GM19239 (cell line): Measurements from ENCODE around the gene AMZ1.
"Not testable (repeated sequence)": the region's sequence is repeated elsewhere in the genome, so short reads cannot be mapped to it uniquely, and the experiment has no call there.

Experiments used
- DNase-seq: peaks from one replicate; pipeline ENCODE4 v3.0.0; 2011; ENCODE audit warnings: low spot score; ENCODE audit not compliant: insufficient read length
- FAIRE-seq: peaks from 2 replicates; lab custom pipeline; 2011; peaks lifted over from hg19 to GRCh38; lab: Jason Lieb, UNC

The AMZ1 gene

DNA sequence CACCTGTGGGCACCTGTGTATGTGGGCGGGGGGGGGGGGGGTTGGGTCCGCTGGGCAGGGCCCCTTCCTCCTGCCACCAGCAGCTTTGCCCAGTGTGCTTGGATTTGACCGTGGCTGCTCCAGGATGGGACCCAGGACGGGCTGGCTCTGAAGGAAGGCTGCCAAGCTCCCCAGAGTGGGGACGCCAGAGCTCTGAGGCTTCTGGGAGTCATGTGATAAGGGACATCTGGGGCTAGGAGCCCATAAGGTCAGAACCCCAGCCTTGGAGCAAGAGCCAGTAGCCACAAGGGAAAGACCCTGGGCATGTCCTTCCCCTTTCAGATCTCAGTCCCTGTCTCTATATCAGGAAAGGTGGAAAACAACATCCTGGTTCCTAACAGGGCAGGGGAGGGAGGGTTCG, 21.8 kb upstream of the AMZ1 start:
- FAIRE-seq (no peak), DNase-seq (no peak)

DNA sequence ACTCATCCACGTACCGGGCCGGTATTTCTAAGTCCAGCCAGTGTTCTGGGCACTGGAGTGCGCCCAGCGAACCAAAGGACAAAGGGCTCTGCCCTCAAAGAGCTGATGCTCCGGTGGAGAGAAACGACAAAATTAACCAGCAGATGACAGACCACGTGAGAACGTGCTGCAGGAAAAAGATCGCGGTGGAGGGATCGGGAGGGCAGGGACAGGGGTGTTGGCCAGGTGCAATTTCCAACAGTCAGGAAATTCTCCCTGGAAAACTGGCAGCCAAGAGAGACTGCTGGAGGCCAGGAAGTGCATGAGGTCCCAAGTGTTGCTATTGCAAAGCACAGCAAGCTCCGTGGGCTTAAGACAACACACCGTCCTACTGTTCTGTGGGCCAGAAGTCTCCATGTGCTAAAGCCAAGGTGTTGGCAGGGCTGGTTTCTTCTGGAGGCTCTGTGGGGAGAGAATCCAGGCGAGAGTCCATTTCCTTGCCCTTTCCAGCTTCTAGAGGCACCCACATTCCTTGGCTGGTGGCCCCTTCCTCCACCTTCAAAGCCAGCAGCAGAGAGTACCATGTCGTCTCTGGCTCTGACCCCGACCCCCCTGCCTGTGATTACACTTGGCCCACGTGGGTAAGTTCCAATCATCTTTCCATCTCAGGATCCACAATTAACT, 21.3 kb upstream of the AMZ1 start:
- FAIRE-seq (no peak), DNase-seq (no peak)

DNA sequence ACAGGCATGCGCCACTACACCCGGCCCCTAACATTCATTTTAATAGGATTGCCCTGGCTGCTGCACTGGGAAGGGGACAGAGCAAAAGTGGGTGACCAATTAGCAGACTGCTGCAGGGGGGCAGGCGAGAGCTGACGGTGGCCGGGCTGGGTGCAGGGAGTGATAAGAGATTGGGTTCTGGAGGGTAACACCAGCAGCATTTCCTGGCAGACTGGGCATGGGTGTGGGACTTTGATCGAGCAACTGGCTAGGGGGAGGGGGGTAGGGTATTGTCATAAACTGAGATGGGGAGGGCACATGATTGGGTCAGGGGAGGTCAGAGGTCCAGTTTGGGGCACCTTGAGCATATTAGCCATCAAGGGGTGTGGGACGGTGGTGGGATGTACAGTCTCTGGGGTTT, 20.2 kb upstream of the AMZ1 start:
- no peak for FAIRE-seq
- DNase-seq, result no peak

DNA sequence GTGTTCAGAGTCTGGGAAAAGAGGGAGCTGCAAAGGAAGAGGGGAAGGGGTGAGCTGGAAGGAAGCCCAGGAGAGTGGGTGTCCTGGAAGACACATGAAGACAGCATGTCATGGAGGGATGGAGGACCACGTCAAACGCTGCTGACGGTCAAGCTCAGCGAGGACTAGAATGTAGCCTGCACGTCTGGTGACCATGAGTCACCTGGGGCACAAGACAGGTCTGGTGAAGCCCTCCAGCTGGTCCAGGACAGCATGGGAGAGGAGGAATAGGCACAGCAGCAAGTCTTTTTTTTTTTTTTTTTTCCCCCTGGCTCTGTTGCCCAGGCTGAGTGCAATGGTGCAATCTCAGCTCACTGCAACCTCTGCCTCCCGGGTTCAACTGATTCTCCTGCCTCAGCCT, 19.6 kb upstream of the AMZ1 start:
- no peak for DNase-seq

DNA sequence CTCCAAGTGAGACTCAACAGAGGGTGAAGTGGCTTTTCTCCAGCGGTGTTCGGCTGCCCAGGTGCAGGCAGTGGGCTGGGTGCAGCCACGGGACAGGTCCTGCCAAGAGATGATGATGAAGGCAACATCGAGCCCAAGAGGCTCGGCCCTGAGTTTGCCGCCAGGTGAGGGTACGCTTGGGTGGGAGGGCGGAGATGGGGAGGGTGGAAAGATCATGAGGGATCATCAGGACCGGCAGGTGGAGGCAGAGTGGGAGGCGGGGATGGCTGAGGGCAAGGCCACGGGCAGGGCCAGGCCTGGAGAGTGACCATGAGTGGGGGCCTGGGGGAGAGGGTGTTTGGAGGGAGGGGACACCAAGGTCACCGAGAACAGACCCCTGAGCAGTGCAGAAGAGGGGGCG, 17.8 kb upstream of the AMZ1 start:
- FAIRE-seq, result no peak
- DNase-seq, result no peak

More for the DNA sequence above, 19.6 kb upstream of the AMZ1 start:
- no peak for FAIRE-seq

DNA sequence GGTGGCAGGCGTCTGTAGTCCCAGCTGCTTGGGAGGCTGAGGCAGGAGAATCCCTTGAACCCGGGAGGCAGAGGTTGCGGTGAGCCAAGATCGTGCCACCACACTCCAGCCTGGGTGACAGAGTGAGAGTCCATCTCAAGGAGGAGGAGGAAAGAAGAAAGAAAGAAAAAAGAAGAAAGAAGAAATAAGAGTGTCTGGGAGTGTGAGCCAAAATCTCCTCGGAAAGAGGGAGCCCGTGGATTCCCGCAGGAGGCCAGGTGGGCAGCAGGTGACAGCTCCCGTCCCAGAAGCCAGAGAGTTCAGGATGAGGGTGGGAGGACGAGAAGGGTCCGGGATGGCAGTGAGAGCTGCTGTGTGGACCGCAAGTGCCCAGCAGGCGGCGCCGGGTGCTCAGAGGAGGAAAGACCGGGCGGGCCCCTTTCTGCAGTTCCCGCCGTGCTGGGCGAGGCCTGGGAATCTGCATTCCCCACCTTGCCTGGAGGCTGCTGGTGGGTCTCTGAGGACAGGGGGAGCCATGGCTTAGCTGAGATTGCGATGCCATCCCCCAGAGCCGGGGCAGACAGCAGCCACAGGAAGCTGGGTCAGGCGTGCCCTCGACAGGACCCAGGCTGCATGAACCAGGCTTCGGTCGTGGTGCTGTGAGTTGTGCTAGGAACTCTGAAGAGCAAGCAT, 17.1 kb upstream of the AMZ1 start:
- FAIRE-seq, result no peak
- peak; percentile 83 for DNase-seq

DNA sequence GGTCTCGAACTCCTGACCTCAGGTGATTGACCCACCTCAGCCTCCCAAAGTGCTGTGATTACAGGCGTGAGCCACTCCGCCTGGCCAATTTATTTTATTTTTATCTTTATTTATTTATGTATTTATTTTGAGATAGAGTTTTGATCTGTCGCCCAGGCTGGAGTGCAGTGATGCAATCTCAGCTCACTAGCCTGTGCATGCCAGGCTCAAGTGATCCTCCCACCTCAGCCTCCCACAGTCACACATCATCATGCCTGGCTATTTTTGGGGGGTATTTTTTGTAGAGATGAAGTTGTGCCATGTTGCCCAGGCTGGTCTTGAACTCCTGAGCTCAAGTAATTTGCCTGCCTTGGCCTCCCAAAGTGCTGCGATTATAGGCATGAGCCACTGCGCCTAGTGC, 14.8 kb upstream of the AMZ1 start:
- not testable (repeated sequence) for DNase-seq

DNA sequence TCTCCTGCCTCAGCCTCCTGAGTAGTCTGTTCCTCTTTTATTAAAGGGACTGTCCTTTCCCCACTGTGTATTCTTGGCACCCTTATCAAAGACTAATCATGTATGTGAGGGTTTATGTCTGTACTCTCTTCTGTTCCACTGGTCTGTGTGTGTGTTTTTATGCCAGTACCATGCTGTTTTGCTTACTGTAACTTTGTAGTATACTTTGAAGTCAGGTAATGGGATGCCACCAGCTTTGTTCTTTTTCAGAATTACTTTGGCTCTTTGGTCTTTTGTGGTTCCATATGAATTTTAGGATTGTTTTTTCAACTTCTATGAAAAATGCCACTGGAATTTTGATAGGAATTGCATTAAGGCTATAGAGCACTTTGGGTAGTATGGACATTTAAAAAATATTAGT, 14.1 kb upstream of the AMZ1 start:
- DNase-seq (no peak), FAIRE-seq (no peak)

More for the DNA sequence above, 14.8 kb upstream of the AMZ1 start:
- FAIRE-seq, result not testable (repeated sequence)

DNA sequence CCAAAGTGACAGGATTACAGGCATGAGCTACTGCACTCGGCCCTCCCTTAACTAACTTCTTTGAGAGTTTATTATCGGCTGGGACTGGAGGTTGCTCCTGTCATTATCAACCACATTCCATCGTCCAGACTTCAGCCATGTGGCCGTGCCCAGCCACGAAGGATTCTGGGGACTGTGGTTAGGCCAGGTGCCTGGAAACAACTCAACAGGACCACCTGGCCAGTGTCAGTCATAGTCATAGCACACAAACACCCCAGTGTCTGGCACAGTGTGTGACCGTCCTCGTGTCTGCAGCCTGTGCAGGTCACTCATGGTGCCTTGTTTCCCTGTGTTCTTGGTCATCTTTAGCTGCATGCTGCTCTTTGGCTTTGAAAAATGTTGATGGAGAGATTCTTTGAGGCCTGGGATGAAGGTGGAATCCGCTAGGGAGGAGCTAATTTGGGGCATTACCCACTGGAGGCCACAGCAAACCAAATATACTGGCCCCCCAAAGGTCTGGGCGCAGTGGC, 12.7 kb upstream of the AMZ1 start:
- FAIRE-seq, result no peak

DNA sequence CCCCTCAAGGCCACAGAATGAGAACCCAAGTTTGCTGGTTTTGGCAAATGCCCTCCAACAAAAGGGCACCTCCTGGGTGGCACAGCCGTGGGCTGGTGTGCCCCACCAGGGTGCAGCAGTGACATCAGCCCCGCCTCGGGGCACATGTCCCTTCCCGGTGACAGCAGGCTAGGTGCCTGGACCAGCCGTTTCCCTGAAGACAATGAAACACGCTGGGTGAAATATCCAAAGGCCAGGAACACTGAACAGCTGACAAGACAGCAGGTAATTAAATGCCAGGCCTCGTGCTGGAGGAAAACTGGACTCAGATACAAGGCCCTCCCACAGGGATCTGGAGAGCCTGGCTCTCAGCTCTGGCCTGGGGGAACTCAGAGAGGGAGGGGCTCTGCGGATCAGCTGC, 11.4 kb upstream of the AMZ1 start:
- not testable (repeated sequence) for FAIRE-seq, DNase-seq

More for the DNA sequence above, 12.7 kb upstream of the AMZ1 start:
- no peak for DNase-seq

DNA sequence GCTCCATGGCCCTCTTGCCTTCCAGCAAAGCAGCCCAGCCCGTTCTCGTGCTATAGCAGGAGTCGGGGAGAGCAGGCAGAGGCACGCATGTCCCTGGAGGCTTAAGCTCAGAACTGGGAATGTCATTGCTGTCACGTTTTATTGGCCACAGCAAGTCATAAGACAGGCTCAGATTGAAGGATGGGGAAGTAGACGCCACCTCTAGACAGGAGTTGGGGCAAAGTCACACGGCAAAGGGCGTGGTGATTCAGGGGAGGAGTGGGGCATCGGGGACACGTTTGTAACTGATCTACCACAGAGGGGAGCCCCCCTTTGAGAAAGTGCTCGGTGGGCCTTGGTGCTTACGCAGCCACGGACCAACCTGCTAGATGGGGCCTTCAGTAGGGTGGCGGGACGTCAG, 9.5 kb upstream of the AMZ1 start:
- not testable (repeated sequence) for DNase-seq, FAIRE-seq

DNA sequence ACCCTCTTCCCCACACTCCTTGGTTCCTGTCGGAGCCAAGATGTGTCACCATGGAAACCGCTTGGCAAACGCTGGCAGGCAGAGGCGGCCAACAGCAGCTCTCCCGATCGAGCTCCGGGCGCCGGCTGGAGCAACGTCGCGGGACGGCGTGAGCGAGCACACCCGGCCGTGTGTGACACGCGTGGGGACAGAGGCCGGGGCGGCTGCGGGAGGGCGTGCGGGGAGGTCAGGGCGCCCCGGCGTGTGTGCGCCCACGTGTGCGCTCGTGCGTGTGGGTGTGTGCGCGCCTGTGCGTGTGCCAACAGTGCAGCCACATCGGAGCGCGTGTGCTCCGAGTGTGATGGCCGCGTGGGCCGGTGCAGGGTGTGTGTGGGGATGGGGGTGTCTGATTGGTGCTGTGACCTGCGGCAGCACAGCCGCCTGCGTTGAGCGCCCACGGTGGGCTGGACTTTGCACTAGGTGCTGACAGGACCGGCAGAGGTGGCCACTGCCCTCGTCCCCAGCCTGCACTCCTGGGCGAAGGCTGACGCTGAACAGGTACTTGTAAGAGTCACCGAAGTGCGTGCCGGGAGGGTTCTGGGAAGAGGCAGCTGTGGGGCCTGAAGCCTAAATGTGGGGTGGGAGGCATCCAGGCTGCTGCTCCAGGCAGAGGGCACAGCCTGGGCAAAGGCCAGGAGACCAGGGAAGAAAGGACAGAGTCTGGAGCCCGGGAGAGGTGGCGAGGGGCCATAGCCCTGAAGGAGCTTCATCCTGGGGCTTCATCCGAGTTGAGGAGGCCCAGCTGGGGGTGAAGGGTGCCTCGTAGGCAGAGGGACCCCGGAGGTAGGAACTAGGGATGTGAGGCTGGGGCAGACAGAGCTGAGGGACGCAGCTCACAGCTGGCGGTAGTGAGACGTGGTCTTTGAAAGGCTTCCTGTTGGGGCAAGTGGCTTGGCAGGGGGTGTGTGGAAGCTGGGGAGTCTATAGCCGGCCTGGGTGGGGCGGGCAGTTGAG, 8.6 kb upstream of the AMZ1 start:
- not testable (repeated sequence) for DNase-seq, FAIRE-seq

DNA sequence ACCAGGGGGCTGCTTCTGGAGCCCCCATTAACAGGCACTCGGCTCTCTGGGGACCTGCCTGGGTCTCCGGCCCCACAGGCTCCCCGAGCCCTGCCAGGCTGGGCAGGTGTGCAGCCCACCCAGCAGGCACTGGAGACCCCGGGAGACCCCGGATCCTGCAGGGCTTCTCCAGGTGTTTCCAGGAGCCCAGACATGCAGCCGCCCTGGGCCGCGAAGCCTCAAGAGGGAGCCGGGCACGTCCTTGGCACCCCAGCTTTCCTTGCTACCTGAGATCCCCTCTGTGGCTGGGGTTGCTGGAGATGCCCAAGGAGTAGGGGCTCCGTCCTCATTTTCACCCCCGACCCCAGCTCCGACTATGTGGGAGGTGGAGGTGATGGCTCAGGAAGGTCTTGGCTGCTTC, 7.7 kb upstream of the AMZ1 start:
- no peak for DNase-seq
- FAIRE-seq, result no peak

DNA sequence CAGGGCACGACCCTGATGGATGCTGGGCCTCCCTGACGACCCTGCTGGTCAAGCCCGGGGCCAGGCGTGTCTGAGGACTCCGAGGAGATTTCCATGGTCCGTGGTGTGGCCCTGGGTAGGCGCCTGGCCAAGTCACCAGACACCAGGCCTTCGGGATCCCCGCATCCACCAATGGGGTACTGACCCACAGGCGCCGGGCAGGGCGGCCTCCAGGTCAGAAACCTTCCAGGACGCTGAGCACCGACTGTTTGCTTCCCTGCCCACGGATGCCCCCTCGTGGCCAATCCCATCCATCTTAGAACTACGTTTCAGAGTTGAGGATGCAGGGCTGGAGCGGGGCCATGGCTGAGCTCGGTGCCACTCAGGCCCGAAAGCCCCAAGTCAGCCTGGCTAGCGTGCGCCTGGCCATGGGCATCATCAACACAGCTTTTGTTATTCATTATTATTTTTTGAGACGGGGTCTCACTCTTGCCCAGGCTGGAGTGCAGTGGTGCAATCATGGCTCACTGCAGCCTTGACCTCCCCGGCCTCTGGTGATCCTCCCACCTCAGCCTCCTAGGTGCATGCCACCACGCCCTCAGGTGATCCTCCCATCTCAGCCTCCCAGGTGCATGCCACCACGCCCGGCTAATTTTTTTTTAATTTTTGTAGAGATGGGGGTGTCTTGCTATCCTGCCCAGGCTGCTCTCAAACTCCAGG, 7.1 kb upstream of the AMZ1 start:
- DNase-seq (peak; percentile 79), FAIRE-seq (peak; percentile 88)

DNA sequence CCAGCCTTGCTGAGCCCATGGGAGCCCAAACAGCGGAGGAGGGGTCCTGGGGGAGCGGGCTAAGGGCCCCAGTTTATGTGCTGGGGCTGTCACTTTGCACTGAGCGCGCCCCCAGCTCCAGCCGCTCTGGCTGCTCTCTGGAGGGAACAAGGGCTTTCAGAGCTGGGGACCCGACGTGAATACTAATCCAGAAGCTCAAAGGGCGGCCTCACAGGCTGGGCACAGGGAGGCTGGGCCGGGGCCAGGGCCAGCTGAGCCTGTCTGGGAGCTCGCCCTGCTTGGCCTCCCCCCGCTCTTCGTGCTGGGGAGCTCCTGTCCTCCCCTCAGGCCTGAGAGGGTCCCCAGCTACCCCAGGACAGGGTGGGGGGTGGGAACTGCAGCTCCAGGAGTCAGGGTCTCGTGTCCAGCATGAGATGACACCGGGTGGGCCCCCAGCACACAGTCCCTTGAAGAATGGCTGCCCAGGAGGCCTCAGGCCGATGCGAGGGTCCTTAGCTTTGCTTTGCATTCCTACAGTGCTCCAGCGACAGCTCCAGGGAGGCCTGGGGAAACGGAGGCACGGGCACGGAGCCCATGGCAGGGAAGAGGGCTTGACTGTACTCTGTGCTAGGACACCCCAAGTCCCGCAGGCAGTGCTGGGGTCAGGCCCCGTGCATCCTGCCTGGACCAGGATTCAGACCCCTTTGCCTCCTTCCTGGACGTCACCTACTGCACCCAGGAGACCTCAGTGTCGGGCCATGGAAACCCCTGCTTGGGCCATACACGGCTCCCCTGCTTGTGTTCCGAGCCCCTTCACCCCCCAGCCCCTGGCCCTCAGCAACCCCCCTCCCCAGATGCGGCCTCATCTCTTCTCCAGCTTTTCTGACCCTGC, 5.8 kb upstream of the AMZ1 start:
- no peak for FAIRE-seq
- DNase-seq, result no peak

DNA sequence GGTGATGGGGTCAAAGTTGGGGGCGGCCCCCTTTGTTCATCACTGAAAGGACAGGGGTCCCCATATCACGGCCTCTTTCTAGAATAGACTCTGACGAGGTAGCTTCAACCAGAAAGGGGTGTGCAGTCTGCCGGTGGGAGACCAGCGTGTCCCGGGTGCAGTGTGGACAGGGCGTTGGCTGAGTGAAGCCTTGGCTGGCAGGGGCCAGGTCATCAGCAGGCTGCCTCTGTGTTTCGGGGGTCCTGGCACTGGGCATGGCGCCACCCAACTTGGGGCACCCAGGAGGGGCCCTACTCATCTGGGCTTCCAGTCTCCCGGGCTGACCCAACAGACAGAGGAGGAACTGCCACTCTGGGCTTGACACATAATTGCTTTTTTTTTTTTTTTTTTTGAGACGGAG, 3.5 kb upstream of the AMZ1 start:
- DNase-seq, result no peak
- FAIRE-seq, result no peak

DNA sequence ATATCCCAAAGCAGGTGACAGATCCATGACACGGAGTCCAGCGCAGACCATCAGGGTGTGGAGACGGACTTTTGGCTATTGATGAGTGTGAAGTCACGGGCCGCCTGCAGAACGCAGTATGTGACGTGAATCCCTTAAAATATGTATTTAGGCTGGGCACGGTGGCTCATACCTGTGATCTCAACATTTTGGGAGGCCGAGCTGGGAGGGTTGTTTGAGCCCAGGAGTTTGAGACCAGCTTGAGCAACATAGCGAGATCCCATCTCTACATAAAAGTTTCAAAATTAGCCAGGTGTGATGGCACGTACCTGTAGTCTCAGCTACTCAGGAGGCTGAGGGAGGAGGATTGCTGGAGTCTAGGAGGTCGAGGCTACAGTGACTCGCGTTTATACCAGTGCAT, 1.9 kb upstream of the AMZ1 start:
- DNase-seq (no peak), FAIRE-seq (no peak)

DNA sequence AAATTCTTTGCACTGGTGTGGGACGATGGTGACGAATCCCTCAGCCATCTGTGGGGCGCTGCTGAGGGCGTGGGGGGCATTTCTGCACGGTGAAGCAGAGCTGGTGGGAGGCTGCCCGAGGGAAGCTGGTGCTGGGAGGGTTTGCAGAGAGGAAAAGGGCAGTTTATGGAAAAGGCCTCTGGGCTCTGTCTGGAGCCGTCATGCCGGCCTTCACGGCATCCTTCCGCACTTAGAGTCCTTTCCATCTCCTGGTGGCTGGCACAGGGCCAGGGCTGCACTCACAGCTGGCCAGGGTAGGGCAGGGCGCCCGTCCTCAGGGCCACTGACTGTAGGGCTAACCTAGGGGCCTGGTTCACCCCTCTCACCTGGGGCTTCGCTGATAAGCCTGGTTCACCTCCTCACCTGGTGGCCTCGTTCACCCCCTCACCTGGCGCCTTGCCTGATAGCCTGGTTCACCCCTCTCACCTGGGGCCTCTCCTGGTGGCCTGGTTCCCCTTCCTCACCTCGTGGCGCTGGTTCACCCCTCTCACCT, 598 bp upstream of the AMZ1 start:
- DNase-seq (no peak), FAIRE-seq (no peak)
